H9 (cell line): ENCODE results near the gene PPOX. TPM values are rescaled to one million over a fixed set of nuclear protein-coding genes. Genes with fewer than 3 reads are reported as not detected.

Experiments used
- DNase-seq: peaks from one replicate; pipeline ENCODE4 v3.0.0-alpha.2; 2017
- H2AFZ ChIP-seq: one replicate; pipeline ENCODE4 v1.6.1; 2013; ENCODE audit warnings: mild to moderate bottlenecking, low read length, control low read depth, moderate library complexity
- H2AK5ac ChIP-seq: 2 replicates; pipeline ENCODE4 v1.6.1; 2013; ENCODE audit warnings: low read length, control low read depth, mixed read lengths; ENCODE audit not compliant: insufficient read length
- H2BK120ac ChIP-seq: one replicate; pipeline ENCODE4 v1.6.1; 2013; ENCODE audit warnings: low read depth, mild to moderate bottlenecking, low read length, control low read depth, inconsistent platforms; ENCODE audit not compliant: poor library complexity, severe bottlenecking
- H2BK12ac ChIP-seq: 2 replicates; pipeline ENCODE4 v1.6.1; 2013; ENCODE audit warnings: low read length, control low read depth, mixed read lengths, low read depth; ENCODE audit not compliant: insufficient read length
- H2BK15ac ChIP-seq: 2 replicates; pipeline ENCODE4 v1.6.1; 2013; ENCODE audit warnings: low read depth, low read length, control low read depth
- H2BK20ac ChIP-seq: one replicate; pipeline ENCODE4 v1.6.1; 2013; ENCODE audit warnings: low read depth, mild to moderate bottlenecking, low read length, control low read depth, inconsistent platforms; ENCODE audit not compliant: poor library complexity, severe bottlenecking
- H2BK5ac ChIP-seq: 2 replicates; pipeline ENCODE4 v1.6.1; 2013; ENCODE audit warnings: low read length, control low read depth, mixed read lengths; ENCODE audit not compliant: insufficient read length
- H3K14ac ChIP-seq: 2 replicates; pipeline ENCODE4 v1.6.1; 2013; ENCODE audit warnings: low read length, control low read depth; ENCODE audit not compliant: insufficient read depth
- H3K18ac ChIP-seq: 2 replicates; pipeline ENCODE4 v1.6.1; 2013; ENCODE audit warnings: low read depth, mild to moderate bottlenecking, mixed read lengths, low read length, control low read depth; ENCODE audit not compliant: insufficient read length
- H3K23ac ChIP-seq: 2 replicates; pipeline ENCODE4 v1.6.1; 2013; ENCODE audit warnings: low read length, control low read depth, mixed read lengths, low read depth; ENCODE audit not compliant: insufficient read length
- H3K23me2 ChIP-seq: 2 replicates; pipeline ENCODE4 v1.6.1; 2013; ENCODE audit warnings: low read depth, mild to moderate bottlenecking, mixed read lengths, low read length, control low read depth; ENCODE audit not compliant: insufficient read length, poor library complexity, severe bottlenecking
- H3K27ac ChIP-seq: 2 replicates; pipeline ENCODE4 v1.5.1; 2013; ENCODE audit warnings: low read length, control low read depth, mixed read lengths, low read depth; ENCODE audit not compliant: insufficient read length
- H3K27me3 ChIP-seq: 2 replicates; pipeline ENCODE4 v1.6.1; 2013; ENCODE audit warnings: low read length, control low read depth, inconsistent platforms; ENCODE audit not compliant: insufficient read depth
- H3K4ac ChIP-seq: 2 replicates; pipeline ENCODE4 v1.6.1; 2013; ENCODE audit warnings: low read depth, mild to moderate bottlenecking, control low read depth, inconsistent platforms, low read length, moderate library complexity
- H3K4me1 ChIP-seq: 2 replicates; pipeline ENCODE4 v1.6.1; 2013; ENCODE audit warnings: low read length, control low read depth, inconsistent platforms; ENCODE audit not compliant: insufficient read depth
- H3K4me2 ChIP-seq: 2 replicates; pipeline ENCODE4 v1.6.1; 2013; ENCODE audit warnings: low read length, control low read depth, mixed read lengths; ENCODE audit not compliant: insufficient read length, insufficient read depth
- H3K56ac ChIP-seq: 2 replicates; pipeline ENCODE4 v1.6.1; 2013; ENCODE audit warnings: low read depth, mild to moderate bottlenecking, mixed read lengths, low read length, control low read depth; ENCODE audit not compliant: insufficient read length
- H3K79me1 ChIP-seq: 2 replicates; pipeline ENCODE4 v1.6.1; 2013; ENCODE audit warnings: low read depth, mild to moderate bottlenecking, moderate library complexity, low read length, control low read depth, inconsistent platforms; ENCODE audit not compliant: insufficient read depth, poor library complexity, severe bottlenecking
- H3K79me2 ChIP-seq: 2 replicates; pipeline ENCODE4 v1.6.1; 2013; ENCODE audit warnings: low read length, control low read depth, inconsistent platforms; ENCODE audit not compliant: insufficient read depth
- H3K9ac ChIP-seq: 2 replicates; pipeline ENCODE4 v1.6.1; 2013; ENCODE audit warnings: low read length, control low read depth, mixed read lengths; ENCODE audit not compliant: insufficient read length; ENCODE audit errors: extremely low read depth
- H3K9me3 ChIP-seq: one replicate; pipeline ENCODE4 v1.6.1; 2013; ENCODE audit warnings: low read depth, low read length, inconsistent platforms; ENCODE audit not compliant: control insufficient read depth
- H3T11ph ChIP-seq: one replicate; pipeline ENCODE4 v1.6.1; 2013; ENCODE audit warnings: mild to moderate bottlenecking, low read length, control low read depth, inconsistent platforms
- H4K20me1 ChIP-seq: one replicate; pipeline ENCODE4 v1.6.1; 2013; ENCODE audit not compliant: control insufficient read depth, insufficient read length, insufficient read depth
- H4K5ac ChIP-seq: 2 replicates; pipeline ENCODE4 v1.6.1; 2013; ENCODE audit warnings: low read depth, mild to moderate bottlenecking, mixed read lengths, low read length, control low read depth; ENCODE audit not compliant: insufficient read length
- H4K8ac ChIP-seq: replicated peaks from 2 replicates; pipeline ENCODE4 v1.6.1; 2013; ENCODE audit warnings: low read length, control low read depth, mixed read lengths, low read depth; ENCODE audit not compliant: insufficient read length
- H4K91ac ChIP-seq: 2 replicates; pipeline ENCODE4 v1.6.1; 2013; ENCODE audit warnings: low read depth, mild to moderate bottlenecking, moderate library complexity, mixed read lengths, low read length, control low read depth; ENCODE audit not compliant: insufficient read length
- H3K27ac Mint-ChIP-seq, 3 experiments: 2 replicates in 2 of 3; 3 replicates in 1 of 3; pipeline ENCODE4 v1.8.0; 2020 to 2021; ENCODE audit warnings: mixed read lengths in 3 of 3, mild to moderate bottlenecking in 1 of 3, moderate library complexity in 1 of 3
- H3K27me3 Mint-ChIP-seq: 2 replicates; pipeline ENCODE4 v1.8.0; 2021; ENCODE audit warnings: low read depth, mild to moderate bottlenecking, moderate library complexity, mixed read lengths
- H3K36me3 Mint-ChIP-seq, 3 experiments: 2 replicates in 2 of 3; 3 replicates in 1 of 3; pipeline ENCODE4 v1.8.0; 2020 to 2021; ENCODE audit warnings: low read depth in 3 of 3, mixed read lengths in 3 of 3; ENCODE audit not compliant: insufficient read depth in 1 of 3
- H3K4me1 Mint-ChIP-seq, 2 experiments: 2 replicates each; pipeline ENCODE4 v1.8.0; 2020; ENCODE audit warnings: mixed read lengths in 2 of 2
- H3K4me3 Mint-ChIP-seq, 2 experiments: 2 replicates in 1 of 2; 3 replicates in 1 of 2; pipeline ENCODE4 v1.8.0; 2020 to 2021; ENCODE audit warnings: mild to moderate bottlenecking in 2 of 2, mixed read lengths in 2 of 2, moderate library complexity in 1 of 2
- H3K9me3 Mint-ChIP-seq, 2 experiments: 2 replicates in 1 of 2; 3 replicates in 1 of 2; pipeline ENCODE4 v1.8.0; 2020; ENCODE audit warnings: mild to moderate bottlenecking in 2 of 2, mixed read lengths in 2 of 2, moderate library complexity in 1 of 2
- CTCF ChIP-seq: fragments of 200-600 bp; sonication (generic); conservative IDR thresholded peaks from 3 replicates; pipeline ENCODE4 v1.8.0; 2021; ENCODE audit warnings: antibody characterized with exemption, mild to moderate bottlenecking
- WGBS: extraction: QIAGEN DNeasy Blood & Tissue Kit; methylation state at CpG from one replicate; pipeline ENCODE4 v1.1.7; 2013; ENCODE audit warnings: missing lambda C conversion rate, low lambda C conversion rate, mixed read lengths; ENCODE audit not compliant: insufficient read length; ENCODE audit errors: extremely low coverage; 5-methylcytosine and 5-hydroxymethylcytosine counted together
- total RNA-seq: library from RNA; stranded (reverse); gene quantifications from 2 replicates; pipeline ENCODE4 v1.2.1, GENCODE V29; 2021

The PPOX gene
- total RNA-seq, 1 experiment from 2014 or later, result 39.8 TPM

- H3K9ac ChIP-seq, result peak within 1 kb of the TSS; percentile 72
- H2AFZ ChIP-seq, result no peak within 1 kb of the TSS
- WGBS, result no CpG with 5 or more reads among the region's 58 CpGs
- Mint-ChIP-seq H3K4me3 (peak within 1 kb of the TSS; percentile 95 to 97), H3K27ac (peak within 1 kb of the TSS; percentile 96 to 100 (median 98)), H3K9me3 (no peaks in the 10 kb centered on the region), H3K36me3 (peaks cover 19 to 41% (median 34%) of the 10 kb centered on the region in 3 experiments; a peak in 6 of 7 replicates), H3K27me3 (no peaks in the 10 kb centered on the region), H3K4me1 (peaks cover 23 to 24% of the 10 kb centered on the region in 2 experiments)
- H3T11ph ChIP-seq, result no peak within 1 kb of the TSS
- no peaks in the 10 kb centered on the region for H3K27me3 ChIP-seq
- H4K20me1 ChIP-seq, result no peaks in the 10 kb centered on the region
- H2BK15ac ChIP-seq, result no peak within 1 kb of the TSS
- H3K56ac ChIP-seq, result peak within 1 kb of the TSS; percentile 21
- peak within 1 kb of the TSS; percentile 53 for H3K4me2 ChIP-seq
- H3K79me1 ChIP-seq, result no peaks in the 10 kb centered on the region
- H3K4ac ChIP-seq, result no peak within 1 kb of the TSS
- peaks cover 5% of the 10 kb centered on the region; the same call in 1 of the 2 replicates for H3K4me1 ChIP-seq
- H3K18ac ChIP-seq, result peak within 1 kb of the TSS; percentile 58
- H4K8ac ChIP-seq, result no peak within 1 kb of the TSS
- no peak within 1 kb of the TSS for H4K91ac ChIP-seq
- no peak within 1 kb of the TSS for H2BK120ac ChIP-seq
- no peak within 1 kb of the TSS for H2BK12ac ChIP-seq
- peak within 1 kb of the TSS; percentile 11 for H4K5ac ChIP-seq
- H3K23ac ChIP-seq, result no peak within 1 kb of the TSS
- TF ChIP-seq CTCF, result no peak
- H3K14ac ChIP-seq, result peak within 1 kb of the TSS; percentile 17; the same call in 1 of the 2 replicates
- H2BK5ac ChIP-seq, result no peak within 1 kb of the TSS
- H2BK20ac ChIP-seq, result no peak within 1 kb of the TSS
- no peak within 1 kb of the TSS for H2AK5ac ChIP-seq
- peak; percentile 94 for DNase-seq
- H3K9me3 ChIP-seq, result no peaks in the 10 kb centered on the region
- peaks cover 8% of the 10 kb centered on the region; the same call in 1 of the 2 replicates for H3K79me2 ChIP-seq
- H3K27ac ChIP-seq, result peak within 1 kb of the TSS; percentile 41
- H3K23me2 ChIP-seq, result peaks cover 9% of the 10 kb centered on the region
Observed at GRCh38 chr1:161117759-161118581, 48.3 kb upstream of the PPOX start, which contains the start of the genes NIT1 and PFDN2. NIT1 (plus strand) TSS chr1:161118105; CDS start chr1:161118177, 72 bp downstream. PFDN2 (minus strand) TSS chr1:161118037; CDS start chr1:161118026, 11 bp downstream.
